Mesendoderm (in vitro differentiated cells): ENCODE results near the gene ORC5.
"Not testable (repeated sequence)": the region's sequence is repeated elsewhere in the genome, so short reads cannot be mapped to it uniquely, and the experiment has no call there.

Experiments used
- DNase-seq: peaks from one replicate; pipeline ENCODE4 v3.0.0; 2013
- H2AK5ac ChIP-seq: 2 replicates; pipeline ENCODE4 v1.6.1; 2013; ENCODE audit warnings: low read length, inconsistent platforms
- H2BK120ac ChIP-seq: 2 replicates; pipeline ENCODE4 v1.6.1; 2013; ENCODE audit warnings: low read depth, mild to moderate bottlenecking, low read length, moderate library complexity, mixed read lengths
- H2BK15ac ChIP-seq: replicated peaks from 2 replicates; pipeline ENCODE4 v1.6.1; 2013; ENCODE audit warnings: low read depth, mild to moderate bottlenecking, moderate library complexity
- H2BK5ac ChIP-seq: 2 replicates; pipeline ENCODE4 v1.6.1; 2013; ENCODE audit warnings: low read length, inconsistent platforms
- H3K18ac ChIP-seq: 2 replicates; pipeline ENCODE4 v1.6.1; 2013; ENCODE audit warnings: mild to moderate bottlenecking, low read length, mixed read lengths
- H3K23ac ChIP-seq: one replicate; pipeline ENCODE4 v1.6.1; 2013; ENCODE audit warnings: low read length
- H3K27ac ChIP-seq: 2 replicates; pipeline ENCODE4 v1.5.1; 2013; ENCODE audit warnings: low read depth, mild to moderate bottlenecking, inconsistent platforms, low read length, moderate library complexity
- H3K27me3 ChIP-seq: 2 replicates; pipeline ENCODE4 v1.6.1; 2013; ENCODE audit warnings: low read length, control low read depth, mild to moderate bottlenecking, inconsistent platforms; ENCODE audit not compliant: insufficient read depth, poor library complexity
- H3K36me3 ChIP-seq: 2 replicates; pipeline ENCODE4 v1.6.1; 2013; ENCODE audit warnings: low read length, inconsistent platforms; ENCODE audit not compliant: control insufficient read depth, insufficient read depth
- H3K4ac ChIP-seq: one replicate; pipeline ENCODE4 v1.6.1; 2013; ENCODE audit warnings: low read depth, mild to moderate bottlenecking, low read length, moderate library complexity
- H3K4me1 ChIP-seq: 2 replicates; pipeline ENCODE4 v1.6.1; 2013; ENCODE audit warnings: low read depth, low read length, inconsistent platforms; ENCODE audit not compliant: control insufficient read depth
- H3K4me2 ChIP-seq: 2 replicates; pipeline ENCODE4 v1.6.1; 2013; ENCODE audit warnings: low read length
- H3K4me3 ChIP-seq: 2 replicates; pipeline ENCODE4 v1.5.1; 2013; ENCODE audit warnings: mild to moderate bottlenecking, low read length
- H3K56ac ChIP-seq: one replicate; pipeline ENCODE4 v1.6.1; 2013; ENCODE audit warnings: low read length
- H3K79me1 ChIP-seq: 2 replicates; pipeline ENCODE4 v1.6.1; 2013; ENCODE audit warnings: low read length, inconsistent platforms
- H3K79me2 ChIP-seq: 2 replicates; pipeline ENCODE4 v1.6.1; 2013; ENCODE audit warnings: mild to moderate bottlenecking, low read length; ENCODE audit not compliant: control insufficient read depth, insufficient read depth
- H3K9ac ChIP-seq: 2 replicates; pipeline ENCODE4 v1.6.1; 2013; ENCODE audit warnings: low read length, inconsistent platforms
- H4K5ac ChIP-seq: one replicate; pipeline ENCODE4 v1.6.1; 2013; ENCODE audit warnings: low read length
- H4K8ac ChIP-seq: one replicate; pipeline ENCODE4 v1.6.1; 2013; ENCODE audit warnings: low read depth, mild to moderate bottlenecking, control low read depth, low read length, moderate library complexity
- WGBS: extraction: QIAGEN DNeasy Blood & Tissue Kit; methylation state at CpG from one replicate; pipeline ENCODE4 v1.1.7; 2013; ENCODE audit warnings: low lambda C conversion rate, missing lambda C conversion rate; ENCODE audit not compliant: insufficient coverage; ENCODE audit errors: extremely low coverage; 5-methylcytosine and 5-hydroxymethylcytosine counted together

ORC5 gene

GRCh38 chr7:104242638-104243037, 34.8 kb upstream of the ORC5 start:
- Histone ChIP-seq H3K4me2 (no peak overlapping the region), H3K79me1 (no peaks in the 10 kb centered on the region), H3K27me3 (no peaks in the 10 kb centered on the region), H3K4me3 (no peak overlapping the region), H3K36me3 (no peaks in the 10 kb centered on the region), H2BK5ac (no peak overlapping the region), H3K56ac (no peak overlapping the region), H3K27ac (no peak overlapping the region), H4K8ac (no peak overlapping the region), H3K18ac (no peak overlapping the region), H3K4ac (no peak overlapping the region), H2BK120ac (no peak overlapping the region), H3K4me1 (no peaks in the 10 kb centered on the region), H3K9ac (no peak overlapping the region), H3K79me2 (no peaks in the 10 kb centered on the region), H3K23ac (no peak overlapping the region), H4K5ac (no peak overlapping the region), H2AK5ac (no peak overlapping the region), H2BK15ac (no peak overlapping the region)
- DNase-seq, result no peak
- WGBS, result no CpG with 5 or more reads among the region's 3 CpGs

DNA sequence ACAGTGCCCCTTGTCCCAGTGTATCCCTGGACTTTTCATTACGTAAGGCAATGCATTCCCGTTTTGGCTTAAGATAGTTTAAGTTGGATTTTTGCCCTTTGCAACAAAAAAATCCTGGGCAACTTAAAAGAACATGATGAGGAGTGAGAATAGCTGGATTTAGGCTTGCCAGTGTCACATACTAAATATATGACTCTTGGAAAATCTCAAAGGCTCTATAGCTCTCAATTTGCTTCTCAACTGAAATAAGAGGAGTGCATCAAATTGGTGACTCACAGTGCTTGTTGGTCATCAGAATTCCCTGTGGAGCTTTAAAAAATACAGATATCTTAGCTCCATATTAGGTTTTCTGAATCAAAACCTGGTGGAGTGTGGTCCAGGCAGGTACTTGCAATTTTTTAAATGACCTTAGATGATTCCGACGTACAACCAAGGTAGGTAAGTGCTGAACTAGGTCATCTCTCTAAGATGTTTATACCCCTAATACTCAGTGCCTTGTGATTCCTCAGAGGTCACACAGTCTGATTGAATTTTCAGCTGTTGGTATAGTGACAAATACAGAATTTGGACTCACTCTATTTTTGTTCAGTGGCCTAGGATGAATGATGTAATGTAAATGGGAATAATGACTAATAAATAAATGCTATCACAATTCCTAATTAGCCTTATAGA, 33.9 kb upstream of the ORC5 start:
- H3K4me3 ChIP-seq, result no peak overlapping the region
- no peak overlapping the region for H3K18ac ChIP-seq
- H3K27me3 ChIP-seq, result no peaks in the 10 kb centered on the region

DNA sequence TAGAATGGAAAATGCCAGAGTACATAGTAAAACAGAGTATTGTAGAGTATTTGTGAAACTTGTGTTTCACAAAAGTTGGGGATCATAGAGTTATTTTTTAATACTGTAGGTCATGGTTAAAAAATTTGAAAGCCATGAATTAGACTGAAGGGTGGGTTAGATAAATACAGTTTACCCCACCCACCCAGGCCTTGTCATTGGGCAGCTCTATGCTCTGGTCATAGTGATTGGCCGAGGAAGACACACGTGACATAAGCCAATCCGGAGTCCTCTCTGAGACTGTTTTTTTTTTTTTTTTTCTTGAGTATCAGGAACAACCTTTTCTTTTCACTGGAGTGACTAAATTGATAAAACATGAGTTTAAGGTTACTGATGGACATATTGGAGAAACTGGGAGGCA, 33.3 kb upstream of the ORC5 start:
- H3K23ac ChIP-seq, result no peak overlapping the region
- no peaks in the 10 kb centered on the region for H3K4me1 ChIP-seq
- no peak overlapping the region for H2BK5ac ChIP-seq
- no peak overlapping the region for H3K4ac ChIP-seq
- H3K27me3 ChIP-seq, result no peaks in the 10 kb centered on the region
- H3K4me2 ChIP-seq, result no peak overlapping the region
- no peak overlapping the region for H2AK5ac ChIP-seq
- H2BK120ac ChIP-seq, result no peak overlapping the region
- no peak overlapping the region for H3K4me3 ChIP-seq
- no CpG with 5 or more reads among the region's 3 CpGs for WGBS
- H3K9ac ChIP-seq, result no peak overlapping the region
- H3K79me2 ChIP-seq, result no peaks in the 10 kb centered on the region
- no peak for DNase-seq
- H3K56ac ChIP-seq, result no peak overlapping the region
- H3K36me3 ChIP-seq, result no peaks in the 10 kb centered on the region
- no peak overlapping the region for H4K5ac ChIP-seq
- H2BK15ac ChIP-seq, result no peak overlapping the region
- H3K79me1 ChIP-seq, result no peaks in the 10 kb centered on the region
- no peak overlapping the region for H4K8ac ChIP-seq
- H3K18ac ChIP-seq, result no peak overlapping the region
- no peak overlapping the region for H3K27ac ChIP-seq

More for the DNA sequence above, 33.9 kb upstream of the ORC5 start:
- no peak for DNase-seq
- H2BK15ac ChIP-seq, result no peak overlapping the region
- no peak overlapping the region for H2BK120ac ChIP-seq
- H2AK5ac ChIP-seq, result no peak overlapping the region
- no peaks in the 10 kb centered on the region for H3K79me2 ChIP-seq
- no peak overlapping the region for H4K8ac ChIP-seq
- no peak overlapping the region for H3K9ac ChIP-seq
- H3K23ac ChIP-seq, result no peak overlapping the region
- H3K27ac ChIP-seq, result no peak overlapping the region
- H2BK5ac ChIP-seq, result no peak overlapping the region
- H3K79me1 ChIP-seq, result no peaks in the 10 kb centered on the region
- H3K4me1 ChIP-seq, result no peaks in the 10 kb centered on the region
- H3K56ac ChIP-seq, result no peak overlapping the region
- no peak overlapping the region for H3K4me2 ChIP-seq
- no peaks in the 10 kb centered on the region for H3K36me3 ChIP-seq
- no peak overlapping the region for H3K4ac ChIP-seq
- no peak overlapping the region for H4K5ac ChIP-seq
- WGBS, result no CpG with 5 or more reads among the region's 4 CpGs

- H2AK5ac ChIP-seq, result no peak overlapping the region
- no peaks in the 10 kb centered on the region for H3K79me1 ChIP-seq
- H4K5ac ChIP-seq, result no peak overlapping the region
- H3K36me3 ChIP-seq, result no peaks in the 10 kb centered on the region
- no peak overlapping the region for H2BK15ac ChIP-seq
- no peak overlapping the region for H3K4ac ChIP-seq
- H3K79me2 ChIP-seq, result no peaks in the 10 kb centered on the region
- no peak overlapping the region for H4K8ac ChIP-seq
- no peak overlapping the region for H3K23ac ChIP-seq
- no peak overlapping the region for H2BK120ac ChIP-seq
- no peak overlapping the region for H3K9ac ChIP-seq
- H3K27me3 ChIP-seq, result no peaks in the 10 kb centered on the region
- no peak overlapping the region for H3K56ac ChIP-seq
- no CpG with 5 or more reads among the region's 5 CpGs for WGBS
- DNase-seq, result no peak
- H2BK5ac ChIP-seq, result no peak overlapping the region
- no peak overlapping the region for H3K27ac ChIP-seq
- H3K18ac ChIP-seq, result no peak overlapping the region
- no peak overlapping the region for H3K4me3 ChIP-seq
- H3K4me2 ChIP-seq, result no peak overlapping the region
- H3K4me1 ChIP-seq, result no peaks in the 10 kb centered on the region
Measured at GRCh38 chr7:104240401-104240800, 32.6 kb upstream of the ORC5 start.

- not testable (repeated sequence) for H3K4me1 ChIP-seq, H4K5ac ChIP-seq, H3K27me3 ChIP-seq, H3K56ac ChIP-seq, H2AK5ac ChIP-seq, H4K8ac ChIP-seq, H3K4me3 ChIP-seq, H2BK120ac ChIP-seq, H3K79me2 ChIP-seq, H3K4me2 ChIP-seq, H3K18ac ChIP-seq, DNase-seq, H2BK15ac ChIP-seq, H3K79me1 ChIP-seq, H3K4ac ChIP-seq, H3K9ac ChIP-seq, H3K27ac ChIP-seq, H2BK5ac ChIP-seq, H3K23ac ChIP-seq, H3K36me3 ChIP-seq
- no CpG with 5 or more reads among the region's 2 CpGs for WGBS
Measured at GRCh38 chr7:104234990-104235389, 27.2 kb upstream of the ORC5 start.
